ENCODE data around the gene CYP26C1. TPM values are rescaled to one million over a fixed set of nuclear protein-coding genes. Genes with fewer than 3 reads are reported as not detected.

CYP26C1 gene
- total RNA-seq, 1 experiment from 2014 or later, result 0.11 TPM

- ATAC-seq (no peak), DNase-seq (ENCODE audit: low spot score) (no peak)
- Mint-ChIP-seq H3K27me3 (ENCODE audit: low read depth) (peaks cover 12% of the 10 kb centered on the region), H3K27ac (no peak overlapping the region), H3K4me3 (no peak overlapping the region), H3K9me3 (no peaks in the 10 kb centered on the region), H3K4me1 (peaks cover 23% of the 10 kb centered on the region), H3K36me3 (no peaks in the 10 kb centered on the region)
- ChIA-PET POLR2A (no interaction called here), CTCF (interaction anchor here (0.5 kb wide), 1 partner anchor 672 kb away, joined by 3 read pairs; no protein-coding TSS in a partner anchor)
- TF ChIP-seq EMX1 (CRISPR knock-in tag; IDR thresholded peaks at IDR 0.05) (no peak), HMGA2 (CRISPR knock-in tag; IDR thresholded peaks at IDR 0.05) (no peak), CBFB (CRISPR knock-in tag; IDR thresholded peaks at IDR 0.05; ENCODE audit: low read depth) (no peak), ATF6 (CRISPR knock-in tag; IDR thresholded peaks at IDR 0.05) (no peak), OVOL2 (CRISPR knock-in tag; IDR thresholded peaks at IDR 0.05; ENCODE audit: borderline replicate concordance) (no peak), CREB1 (CRISPR knock-in tag; IDR thresholded peaks at IDR 0.05) (no peak), ZBTB43 (CRISPR knock-in tag; IDR thresholded peaks at IDR 0.05) (no peak), MYBL2 (CRISPR knock-in tag; IDR thresholded peaks at IDR 0.05) (no peak), PRDM15 (CRISPR knock-in tag; IDR thresholded peaks at IDR 0.05) (no peak), ARID4B (CRISPR knock-in tag; IDR thresholded peaks at IDR 0.05; ENCODE audit: borderline replicate concordance) (no peak), ZNF416 (CRISPR knock-in tag; IDR thresholded peaks at IDR 0.05) (no peak)
- TF ChIP-seq, protein P1, sequence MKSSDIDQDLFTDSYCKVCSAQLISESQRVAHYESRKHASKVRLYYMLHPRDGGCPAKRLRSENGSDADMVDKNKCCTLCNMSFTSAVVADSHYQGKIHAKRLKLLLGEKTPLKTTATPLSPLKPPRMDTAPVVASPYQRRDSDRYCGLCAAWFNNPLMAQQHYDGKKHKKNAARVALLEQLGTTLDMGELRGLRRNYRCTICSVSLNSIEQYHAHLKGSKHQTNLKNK (CRISPR knock-in tag; IDR thresholded peaks at IDR 0.05), result no peak
- TF ChIP-seq, protein P2, sequence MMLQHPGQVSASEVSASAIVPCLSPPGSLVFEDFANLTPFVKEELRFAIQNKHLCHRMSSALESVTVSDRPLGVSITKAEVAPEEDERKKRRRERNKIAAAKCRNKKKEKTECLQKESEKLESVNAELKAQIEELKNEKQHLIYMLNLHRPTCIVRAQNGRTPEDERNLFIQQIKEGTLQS (CRISPR knock-in tag; conservative IDR thresholded peaks at IDR 0.05), result no peak
Observed at GRCh38 chr10:93113042-93113441, 52.4 kb downstream of the CYP26C1 start.

Data from WTC11 (cell line).